Stimulated activated CD8-positive, alpha-beta memory T cell treated with anti-CD3 and anti-CD28 coated beads, Interleukin-12 subunit alpha, Interleukin-12 subunit beta, amount 100 ng/mL, for 4 hours (primary cell): ENCODE measurements around the gene CLEC3A.
"Not testable (repeated sequence)": the region's sequence is repeated elsewhere in the genome, so short reads cannot be mapped to it uniquely, and the experiment has no call there.

Experiments
- DNase-seq: peaks from one replicate; pipeline ENCODE4 v3.0.0-alpha.2; 2020; ENCODE audit warnings: low read depth

Gene CLEC3A, protein sequence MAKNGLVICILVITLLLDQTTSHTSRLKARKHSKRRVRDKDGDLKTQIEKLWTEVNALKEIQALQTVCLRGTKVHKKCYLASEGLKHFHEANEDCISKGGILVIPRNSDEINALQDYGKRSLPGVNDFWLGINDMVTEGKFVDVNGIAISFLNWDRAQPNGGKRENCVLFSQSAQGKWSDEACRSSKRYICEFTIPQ

DNA sequence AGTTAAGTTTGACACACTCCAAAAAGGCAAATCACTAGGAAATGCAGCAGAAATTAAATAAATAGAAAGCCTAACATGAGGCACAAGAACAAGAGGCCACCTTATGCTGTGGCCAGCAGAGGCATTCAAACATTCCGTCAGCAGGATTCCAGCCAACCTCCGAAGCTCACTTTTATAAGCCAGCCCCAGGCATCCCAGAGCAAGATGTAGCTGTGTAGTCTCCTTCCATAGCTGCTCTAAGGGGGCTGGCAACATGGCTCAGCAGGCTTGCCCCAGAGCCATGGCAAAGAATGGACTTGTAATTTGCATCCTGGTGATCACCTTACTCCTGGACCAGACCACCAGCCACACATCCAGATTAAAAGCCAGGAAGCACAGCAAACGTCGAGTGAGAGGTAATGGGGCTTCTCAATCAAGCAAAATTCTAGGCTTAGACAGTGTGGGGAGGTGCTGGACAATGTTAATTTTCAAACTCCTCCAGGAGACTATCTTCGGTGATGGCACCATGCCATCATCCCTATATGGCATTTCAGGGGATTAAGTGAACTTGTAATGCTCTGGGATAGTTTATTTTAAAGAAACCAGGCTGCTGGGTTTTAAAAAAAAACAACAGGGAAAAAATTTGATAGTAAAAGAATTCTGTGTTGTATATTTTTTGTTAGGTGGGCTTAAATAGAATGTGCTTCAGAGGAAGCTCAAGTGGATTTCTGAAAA, at the start of gene CLEC3A:
Gene CLEC3A (plus strand): TSS at position 202 of the 714 bp plus-strand sequence. CDS start 79 bp downstream, at position 281.
- no peak for DNase-seq

DNA sequence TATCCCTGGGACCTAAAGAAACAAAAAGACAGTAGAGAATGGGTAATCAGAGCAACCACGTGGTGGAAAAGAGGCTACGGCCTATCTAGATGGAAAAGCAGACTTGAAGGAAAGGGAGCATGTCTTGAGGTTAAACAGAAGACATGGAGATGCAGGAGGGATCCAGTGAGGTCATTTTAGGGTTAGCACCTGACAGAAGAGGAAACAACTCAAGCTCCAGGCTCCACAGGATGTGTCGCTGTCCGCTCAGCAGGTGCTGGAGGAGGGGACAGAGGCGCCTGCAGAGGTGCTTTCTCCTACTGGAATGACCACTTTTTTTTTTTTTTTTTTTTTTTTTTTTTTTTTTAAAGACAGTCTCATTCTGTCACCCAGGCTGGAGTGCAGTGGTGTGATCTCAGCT, 47.5 kb upstream of the CLEC3A start:
- DNase-seq, result no peak

DNA sequence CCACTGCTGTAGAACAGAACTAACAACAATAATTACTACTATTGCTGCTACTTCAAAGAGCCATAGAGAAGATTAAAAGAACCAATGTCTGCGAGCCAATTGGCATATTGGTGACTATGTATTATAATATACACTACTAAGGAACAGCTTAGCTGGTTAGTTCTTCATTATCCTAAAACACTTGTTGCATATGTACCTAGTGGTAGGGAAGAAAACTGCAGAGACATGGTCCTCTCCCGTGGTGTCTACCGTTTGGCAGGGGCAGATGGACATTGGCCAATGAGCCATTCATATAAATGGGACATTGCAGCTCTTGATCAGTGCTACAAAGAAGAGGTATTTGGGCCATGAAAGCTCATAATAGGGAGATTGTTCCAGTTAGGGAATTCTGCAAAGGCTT, 46.4 kb upstream of the CLEC3A start:
- DNase-seq, result no peak

DNA sequence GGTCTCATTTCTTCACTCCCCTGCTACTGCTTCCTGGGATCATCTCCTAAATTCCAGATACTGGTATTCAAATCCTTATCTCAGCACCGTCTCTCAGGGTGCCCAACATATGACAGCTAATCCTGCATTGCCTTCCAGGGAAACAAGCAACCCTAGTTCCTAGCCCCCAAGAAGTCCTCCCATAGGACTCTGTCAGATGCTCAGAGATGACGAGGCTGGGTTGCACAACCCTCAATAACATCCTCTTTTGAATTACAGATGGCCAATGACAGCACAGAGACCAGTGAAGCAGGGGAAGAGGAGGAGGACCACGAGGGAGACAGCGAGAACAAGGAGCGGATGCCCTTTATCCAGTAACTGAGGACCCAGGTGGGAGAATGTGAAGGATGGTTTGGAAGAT, 45.0 kb upstream of the CLEC3A start:
- no peak for DNase-seq

DNA sequence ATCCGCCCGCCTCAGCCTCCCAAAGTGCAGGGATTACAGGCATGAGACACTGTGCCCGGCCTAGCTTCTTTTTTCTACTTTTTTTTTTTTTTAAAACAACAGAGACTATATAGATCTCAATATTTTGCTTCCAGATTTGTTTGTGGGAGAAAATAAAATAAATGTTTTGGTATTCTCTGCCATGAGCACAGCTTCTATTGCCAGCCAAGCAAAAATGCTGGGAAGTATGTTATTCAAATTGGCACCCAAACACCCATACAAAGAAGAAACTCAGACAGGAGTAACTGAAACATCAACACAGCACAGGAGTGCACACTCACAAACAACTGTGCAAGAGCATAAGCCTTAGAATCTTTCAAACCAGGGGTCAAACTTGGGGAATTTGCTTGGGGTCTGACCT, 37.2 kb upstream of the CLEC3A start:
- DNase-seq, result no peak

DNA sequence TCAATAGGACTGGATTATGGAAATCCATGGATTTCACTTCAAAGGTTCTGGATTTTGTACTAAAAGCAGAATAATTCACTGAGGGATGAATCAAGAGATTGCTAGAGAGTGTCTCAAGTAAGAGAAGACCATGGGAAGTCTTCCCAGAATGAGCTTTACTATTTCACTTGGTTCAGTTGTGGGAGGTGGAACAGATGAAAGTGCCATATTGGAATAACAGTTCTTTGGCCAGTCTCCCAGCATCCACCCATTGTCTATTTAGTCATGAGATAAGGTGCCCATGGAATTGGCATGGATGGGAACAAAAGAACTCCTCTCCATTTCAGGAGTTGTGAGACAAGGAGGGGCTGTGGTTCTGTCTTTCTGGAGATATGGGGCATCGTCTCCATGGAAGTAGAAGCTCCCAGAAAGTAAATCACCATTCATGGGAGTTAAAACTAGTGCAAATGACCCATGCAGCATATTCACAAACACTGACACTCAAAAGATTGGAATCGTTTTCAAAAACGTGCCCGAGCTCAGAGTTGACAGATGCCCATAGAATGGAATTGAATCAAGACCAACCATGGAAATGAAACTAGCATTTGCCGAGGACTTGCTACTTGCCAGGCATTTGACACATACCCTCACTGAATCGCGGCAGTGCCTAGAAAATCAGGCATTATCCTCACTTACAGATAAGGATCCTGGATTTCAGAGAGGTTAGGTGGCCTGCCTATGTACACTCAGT, 36.2 kb upstream of the CLEC3A start:
- no peak for DNase-seq

DNA sequence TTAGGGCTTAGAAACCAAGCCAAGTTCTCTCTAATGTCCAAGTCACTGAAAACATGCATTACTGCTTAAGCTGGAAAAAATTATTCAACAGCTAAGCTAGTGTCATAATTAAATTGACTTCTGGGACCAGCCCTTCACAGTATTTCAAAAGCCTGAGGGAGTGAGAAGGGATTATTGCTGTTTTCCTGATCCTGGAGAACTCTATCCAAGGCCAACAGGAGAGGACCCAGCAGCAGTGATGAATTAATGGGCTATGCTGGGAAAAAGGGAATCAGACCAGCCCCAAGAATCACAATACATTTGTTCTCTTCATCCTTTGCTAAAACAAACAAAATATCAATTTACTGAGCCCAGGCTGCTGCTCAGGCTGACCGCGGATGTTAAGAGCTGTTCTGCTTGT, 34.5 kb upstream of the CLEC3A start:
- DNase-seq, result no peak

DNA sequence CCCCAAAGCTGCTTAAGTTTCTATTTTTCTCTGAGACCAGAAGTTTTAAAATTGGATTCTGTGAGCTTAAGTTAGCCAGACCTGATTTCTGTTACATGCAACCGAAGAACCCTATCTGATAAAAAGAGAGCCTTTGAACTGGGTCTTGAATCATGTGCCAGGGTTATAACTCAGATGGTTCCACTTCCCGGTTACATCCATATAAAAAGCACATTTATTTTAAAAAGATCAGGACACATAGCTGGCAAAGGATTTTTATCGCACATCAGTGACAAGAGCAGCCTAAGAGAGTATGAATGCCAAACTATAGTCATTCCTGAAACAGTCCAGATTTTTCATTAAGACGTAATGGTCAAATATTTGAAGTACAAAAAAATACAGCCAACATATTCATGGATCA, 32.5 kb upstream of the CLEC3A start:
- no peak for DNase-seq

DNA sequence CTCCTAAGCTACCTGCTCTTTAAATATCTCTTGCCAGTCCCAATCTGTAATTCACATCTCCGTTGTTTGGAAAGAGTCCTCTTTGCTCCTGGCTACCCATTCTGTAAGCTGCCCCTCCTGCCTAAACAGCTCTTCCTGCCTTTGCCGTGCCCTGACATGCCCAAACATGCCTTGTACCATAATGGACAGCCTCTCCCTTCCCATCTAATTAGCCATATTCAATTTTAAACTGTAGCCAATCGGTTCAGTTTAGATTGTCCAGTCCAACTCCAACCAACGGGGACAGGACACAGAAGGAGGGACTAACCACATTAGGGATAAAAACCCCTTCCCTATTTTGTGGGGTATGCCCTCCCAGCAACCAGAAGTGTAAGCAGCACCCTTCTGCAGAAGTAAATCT, 30.6 kb upstream of the CLEC3A start:
- no peak for DNase-seq

DNA sequence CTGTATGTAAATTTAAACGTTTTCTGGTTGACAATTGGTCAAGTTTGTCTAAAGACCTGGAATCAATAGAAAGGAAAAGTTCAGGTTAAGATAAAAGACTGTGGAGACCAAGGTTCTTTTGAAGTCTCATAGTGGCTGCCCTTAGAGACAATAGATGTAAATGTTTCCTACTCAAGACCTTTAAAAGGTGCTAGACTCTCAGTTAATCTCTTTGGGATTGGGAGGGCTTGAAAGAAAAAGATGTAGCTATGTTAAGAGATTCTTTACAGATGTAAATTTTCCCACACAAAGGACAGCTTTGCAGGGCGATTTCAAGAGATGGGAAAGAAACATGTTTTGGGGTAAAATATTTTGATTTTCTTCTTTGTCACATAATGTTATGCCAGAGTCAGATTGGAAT, 30.0 kb upstream of the CLEC3A start:
- DNase-seq, result not testable (repeated sequence)

DNA sequence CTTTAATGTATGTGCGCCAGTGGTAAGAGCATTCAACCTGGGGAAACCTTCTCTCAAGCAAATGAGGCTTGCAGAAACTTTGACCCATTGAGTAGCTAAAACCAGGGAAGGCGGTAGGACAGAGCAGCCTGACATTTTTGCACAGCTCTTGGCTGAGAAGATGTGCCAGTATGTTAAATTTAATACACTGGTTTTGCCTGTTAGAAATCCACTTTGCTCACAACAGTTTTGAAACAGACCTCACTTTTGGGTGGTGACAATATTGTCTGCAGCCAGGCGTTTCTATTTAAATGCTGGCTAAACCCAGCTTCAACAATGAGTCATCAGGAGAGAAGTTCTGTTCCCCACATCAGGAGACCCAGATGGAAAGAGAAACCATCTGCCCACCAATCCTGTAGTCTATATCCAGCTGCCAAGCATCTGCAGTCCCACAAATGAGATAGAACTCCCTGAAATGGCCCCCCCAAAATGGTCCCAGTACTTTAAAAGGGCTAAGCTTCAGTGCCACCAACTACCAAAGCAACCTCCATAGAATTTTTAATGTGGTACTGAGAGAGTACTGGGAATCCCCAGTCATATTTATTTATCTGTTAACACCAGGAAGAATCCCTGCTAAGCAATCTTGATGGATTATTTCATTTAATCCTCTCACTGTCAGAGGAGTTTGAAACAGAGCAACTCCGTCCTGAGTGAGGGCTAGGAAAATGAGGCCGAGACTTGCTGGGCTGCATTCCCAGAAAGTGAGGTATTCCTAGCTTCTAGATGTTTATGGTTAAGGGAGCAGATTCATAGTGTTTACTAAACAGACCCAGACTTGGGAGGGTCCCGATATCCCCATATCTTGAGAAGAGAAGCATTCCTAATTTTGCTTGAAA, 29.0 kb upstream of the CLEC3A start:
- no peak for DNase-seq

DNA sequence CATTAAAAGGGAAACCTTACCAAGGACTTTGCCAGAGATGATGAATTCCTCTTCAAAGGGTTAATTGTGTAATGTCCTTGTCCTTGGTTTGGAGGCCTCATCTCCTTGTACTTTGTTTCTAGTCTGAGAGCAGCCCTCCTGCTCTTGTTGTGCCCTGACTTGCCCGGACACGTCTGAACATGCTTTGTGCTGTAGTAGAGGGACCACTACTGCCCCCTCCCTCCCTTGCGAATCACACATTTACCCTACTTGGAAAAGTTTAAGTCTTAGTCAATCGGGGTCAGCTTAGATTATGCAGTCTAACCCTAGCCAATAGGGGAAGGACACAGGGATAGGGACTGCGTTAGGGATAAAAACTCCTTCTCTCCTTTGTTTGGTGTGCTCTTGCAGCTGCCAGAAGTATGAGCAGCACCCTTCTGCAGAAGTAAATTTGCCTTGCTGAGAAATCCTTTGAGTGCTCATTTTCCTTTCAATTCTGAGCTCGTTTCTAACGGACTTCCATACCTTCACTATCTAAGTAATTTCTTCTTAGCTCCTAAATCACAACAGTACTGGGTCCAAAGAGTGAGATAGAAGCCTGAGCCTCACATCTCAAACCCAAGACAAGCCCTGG, 26.4 kb upstream of the CLEC3A start:
- DNase-seq, result no peak

DNA sequence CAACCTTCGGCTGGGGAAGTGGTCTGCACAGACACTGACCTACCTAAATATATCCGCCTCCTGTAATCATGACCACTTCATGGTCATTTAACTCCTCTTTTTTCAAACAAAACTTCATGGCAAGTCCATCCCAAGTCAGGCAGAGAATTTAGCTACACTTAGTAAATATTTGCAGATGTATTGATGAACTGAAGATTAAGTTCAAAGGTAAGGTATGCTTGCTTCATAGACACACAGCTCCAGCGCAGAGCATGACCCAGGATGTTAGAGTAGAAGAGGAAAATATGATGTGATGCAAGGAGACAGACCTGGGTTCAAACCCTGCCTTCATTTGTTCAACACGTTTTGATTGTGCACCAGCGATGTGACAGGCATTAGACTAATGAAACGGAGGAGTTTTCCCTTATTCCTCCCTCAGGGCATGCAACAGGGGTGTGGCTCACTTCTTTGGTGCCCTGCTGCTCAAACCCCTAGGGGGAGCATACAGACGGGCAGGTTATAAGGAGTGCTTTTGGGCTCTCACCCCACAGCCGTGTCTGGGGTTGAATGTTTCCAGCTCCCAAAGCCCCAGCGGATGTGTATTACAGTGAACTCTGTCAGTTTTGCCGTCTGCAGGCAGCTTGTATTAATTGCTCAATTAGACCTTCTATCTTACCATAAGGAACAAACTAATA, 23.9 kb upstream of the CLEC3A start:
- no peak for DNase-seq

DNA sequence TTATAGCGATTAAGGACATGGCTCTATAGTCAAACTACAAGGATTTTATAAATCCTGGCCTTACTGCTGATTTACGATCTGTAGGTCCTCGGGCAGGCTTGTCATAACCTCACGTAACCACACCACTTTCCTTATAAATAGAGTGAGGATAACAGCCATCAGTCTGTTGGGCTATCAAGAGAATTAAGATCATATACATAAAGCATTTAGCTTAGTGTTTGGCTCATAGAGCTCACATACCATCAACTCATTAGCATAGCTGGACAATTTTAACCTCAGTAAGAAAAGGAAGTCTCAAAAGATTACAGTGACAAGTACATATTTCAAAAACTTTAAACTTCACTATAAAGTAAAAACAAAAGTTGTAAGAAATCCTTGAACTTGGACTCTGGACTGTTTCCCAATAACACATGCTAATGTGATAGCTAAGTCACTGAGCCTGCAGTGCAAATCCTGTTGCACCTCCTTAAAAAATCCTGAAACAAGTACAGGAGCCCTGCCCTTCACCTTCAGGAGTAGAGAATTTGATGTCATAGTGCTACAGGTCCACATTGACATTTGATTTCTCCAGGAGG, 20.8 kb upstream of the CLEC3A start:
- no peak for DNase-seq

DNA sequence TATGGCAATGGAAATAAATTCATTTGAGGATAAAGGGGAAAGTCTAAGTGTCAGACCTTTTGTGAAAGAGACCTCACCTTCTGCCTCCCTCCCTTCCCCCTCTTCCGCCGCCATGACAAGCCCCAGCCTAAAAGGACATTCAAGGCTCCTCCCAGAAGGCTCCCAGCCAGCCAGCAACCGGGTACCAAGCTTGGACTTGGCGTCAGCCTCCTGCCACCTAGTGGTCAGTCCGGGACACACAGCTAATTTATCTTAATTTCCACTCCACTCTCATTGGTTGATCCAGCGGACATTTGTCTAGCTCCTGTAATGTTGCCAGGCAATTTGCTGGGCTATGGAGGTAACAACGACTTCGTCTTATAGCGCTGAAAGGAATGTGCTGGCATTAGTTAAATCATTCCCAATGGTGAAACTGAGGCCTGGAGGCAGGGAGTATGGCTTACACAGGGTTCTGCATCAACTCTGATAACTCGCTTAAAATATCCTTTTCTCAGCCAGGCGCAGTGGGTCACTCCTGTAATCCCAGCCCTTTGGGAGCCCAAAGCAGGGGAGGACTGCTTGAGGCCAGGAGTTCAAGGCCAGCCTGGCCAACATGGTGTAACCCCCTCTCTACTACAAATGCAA, 19.3 kb upstream of the CLEC3A start:
- peak; percentile 5 for DNase-seq

DNA sequence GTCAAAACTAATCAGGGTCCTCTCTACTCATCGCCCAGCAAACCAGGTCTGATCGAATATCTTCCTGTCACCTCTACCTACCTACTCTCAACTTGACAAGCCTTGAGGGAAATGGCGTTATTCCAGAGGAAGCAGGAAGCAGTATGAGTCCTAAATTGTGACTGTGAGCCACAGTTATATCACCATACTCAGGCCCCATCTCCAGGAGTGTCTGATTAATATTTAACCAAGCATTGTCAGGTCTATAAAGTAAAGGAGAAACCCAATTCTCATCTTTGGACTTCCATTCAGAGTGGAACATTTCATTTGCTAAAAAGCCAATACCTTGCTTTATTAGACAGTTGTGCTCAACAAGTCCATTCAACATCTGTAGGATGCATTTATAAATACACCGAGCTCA, 17.8 kb upstream of the CLEC3A start:
- no peak for DNase-seq

DNA sequence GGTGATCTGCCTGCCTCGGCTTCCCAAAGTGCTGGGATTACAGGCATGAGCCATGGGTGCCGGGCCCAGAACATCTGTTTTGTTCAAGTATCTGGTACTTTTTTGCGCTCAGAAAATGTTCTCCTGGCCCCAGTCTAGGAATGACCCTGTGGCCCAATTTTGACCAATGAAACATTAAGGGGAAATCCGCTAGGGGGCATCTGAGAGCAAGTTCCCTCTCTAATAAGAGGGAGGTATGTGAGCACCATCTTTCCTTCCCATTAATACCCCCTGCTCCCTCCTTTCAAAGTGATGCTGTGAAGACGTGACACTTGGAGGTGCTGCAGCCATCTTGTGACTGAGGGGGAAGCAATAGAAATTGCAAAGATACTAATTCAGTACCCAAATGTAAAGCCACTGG, 16.5 kb upstream of the CLEC3A start:
- no peak for DNase-seq

DNA sequence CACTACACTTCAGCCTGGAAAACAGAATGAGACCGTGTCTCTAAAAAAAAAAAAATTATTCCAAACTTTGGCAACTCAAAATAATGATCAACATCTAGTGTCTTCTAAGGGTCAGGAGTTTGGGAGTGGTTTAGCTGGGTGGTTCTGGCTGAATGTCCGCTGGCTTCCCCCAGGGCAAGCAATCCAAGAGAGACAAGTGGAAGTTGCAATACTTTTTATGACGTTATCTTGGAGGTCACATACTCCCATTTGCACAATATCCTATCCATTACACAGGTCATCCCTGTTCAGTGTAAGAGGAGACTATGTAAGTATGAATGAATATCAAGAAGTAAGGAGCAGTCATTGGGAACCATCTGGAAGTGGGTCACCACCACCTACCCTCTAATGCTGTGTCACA, 15.2 kb upstream of the CLEC3A start:
- DNase-seq, result no peak

DNA sequence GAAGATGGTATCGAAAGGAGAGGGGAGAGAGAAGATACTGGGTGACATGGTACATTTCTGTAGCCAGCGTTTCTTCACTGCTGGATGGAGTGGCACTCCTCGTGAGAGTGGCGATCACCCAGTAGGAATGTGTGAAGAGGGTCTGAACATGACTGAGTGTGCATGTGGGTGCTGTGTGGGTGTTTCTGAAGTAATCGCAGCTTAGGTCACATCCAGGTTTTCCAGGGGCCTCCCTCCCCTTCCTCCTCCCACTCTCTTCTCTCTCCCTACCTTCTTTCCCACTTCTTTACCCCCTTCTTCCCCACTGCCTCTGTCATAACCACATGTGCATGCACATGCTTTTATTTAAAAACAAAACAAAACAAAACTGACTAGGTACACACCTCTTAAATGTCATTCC, 1.8 kb downstream of the CLEC3A start:
- no peak for DNase-seq

DNA sequence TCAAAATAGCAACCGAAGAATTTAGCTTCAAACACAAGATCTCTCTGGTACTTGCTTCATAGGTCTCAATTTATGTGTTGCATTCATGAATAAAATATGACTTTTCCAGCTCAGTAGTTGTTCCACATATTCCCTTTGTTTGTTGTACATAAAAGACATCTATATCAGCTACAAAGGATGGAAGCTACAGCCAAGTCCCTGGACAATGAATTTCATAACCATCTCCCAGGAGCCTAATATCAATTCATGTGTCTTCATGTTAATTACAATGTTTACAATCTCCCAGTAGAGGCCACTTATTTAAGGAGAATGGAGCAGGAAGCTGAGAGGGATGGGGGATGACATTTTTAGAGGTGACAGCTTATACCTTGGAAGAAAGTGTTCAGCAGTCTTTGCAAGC, 3.3 kb downstream of the CLEC3A start:
- no peak for DNase-seq

DNA sequence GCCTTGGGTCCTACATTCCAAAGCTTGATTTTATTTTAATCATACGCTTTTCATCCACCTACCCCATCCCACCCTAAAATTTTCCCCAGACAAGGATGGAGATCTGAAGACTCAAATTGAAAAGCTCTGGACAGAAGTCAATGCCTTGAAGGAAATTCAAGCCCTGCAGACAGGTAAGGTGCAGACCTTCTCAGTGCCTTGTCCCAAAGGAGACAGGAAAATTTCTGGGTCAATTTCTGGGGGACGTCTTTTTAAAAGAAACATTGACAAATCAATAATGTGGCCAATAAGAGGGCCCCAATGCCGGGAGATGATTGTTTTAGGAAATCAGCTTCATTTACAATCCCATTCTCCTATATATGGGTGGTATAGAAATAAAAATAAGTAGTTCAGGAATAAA, 5.7 kb downstream of the CLEC3A start:
- DNase-seq, result no peak
